ENCODE measurements around the gene TRPM3.

- TF ChIP-seq, protein P1, sequence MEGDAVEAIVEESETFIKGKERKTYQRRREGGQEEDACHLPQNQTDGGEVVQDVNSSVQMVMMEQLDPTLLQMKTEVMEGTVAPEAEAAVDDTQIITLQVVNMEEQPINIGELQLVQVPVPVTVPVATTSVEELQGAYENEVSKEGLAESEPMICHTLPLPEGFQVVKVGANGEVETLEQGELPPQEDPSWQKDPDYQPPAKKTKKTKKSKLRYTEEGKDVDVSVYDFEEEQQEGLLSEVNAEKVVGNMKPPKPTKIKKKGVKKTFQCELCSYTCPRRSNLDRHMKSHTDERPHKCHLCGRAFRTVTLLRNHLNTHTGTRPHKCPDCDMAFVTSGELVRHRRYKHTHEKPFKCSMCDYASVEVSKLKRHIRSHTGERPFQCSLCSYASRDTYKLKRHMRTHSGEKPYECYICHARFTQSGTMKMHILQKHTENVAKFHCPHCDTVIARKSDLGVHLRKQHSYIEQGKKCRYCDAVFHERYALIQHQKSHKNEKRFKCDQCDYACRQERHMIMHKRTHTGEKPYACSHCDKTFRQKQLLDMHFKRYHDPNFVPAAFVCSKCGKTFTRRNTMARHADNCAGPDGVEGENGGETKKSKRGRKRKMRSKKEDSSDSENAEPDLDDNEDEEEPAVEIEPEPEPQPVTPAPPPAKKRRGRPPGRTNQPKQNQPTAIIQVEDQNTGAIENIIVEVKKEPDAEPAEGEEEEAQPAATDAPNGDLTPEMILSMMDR (IDR thresholded peaks at IDR 0.05; ENCODE audit: low read depth, low read length): no peak
- TF ChIP-seq, protein P2, sequence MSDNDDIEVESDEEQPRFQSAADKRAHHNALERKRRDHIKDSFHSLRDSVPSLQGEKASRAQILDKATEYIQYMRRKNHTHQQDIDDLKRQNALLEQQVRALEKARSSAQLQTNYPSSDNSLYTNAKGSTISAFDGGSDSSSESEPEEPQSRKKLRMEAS (IDR thresholded peaks at IDR 0.05; ENCODE audit: low read depth, low read length): no peak
- no peak for TF ChIP-seq MYC (IDR thresholded peaks at IDR 0.05; ENCODE audit: low read depth, low read length)
These were observed 553.9 kb downstream of the TRPM3 start for GRCh38 chr9:70567511-70567910.
